Right atrium auricular region (tissue), 2 donors: ENCODE results near the gene COL23A1. TPM values are rescaled to one million over a fixed set of nuclear protein-coding genes. Genes with fewer than 3 reads are reported as not detected.

Experiments used
- DNase-seq: peaks from one replicate; pipeline ENCODE4 v3.0.0-alpha.2; 2019; ENCODE audit warnings: low spot score
- H3K27ac ChIP-seq, 2 donors: fragments of 200-600 bp; sonication (generic); 1 replicate in 1 of 2; 2 replicates in 1 of 2; pipeline ENCODE4 v1.5.1; 2016 to 2019
- H3K27me3 ChIP-seq, 2 donors: fragments of 200-600 bp; sonication (generic); one replicate each; pipeline versions ENCODE4 v1.5.1 to v1.6.0; 2017 to 2019
- H3K36me3 ChIP-seq: fragments of 200-600 bp; sonication (generic); one replicate; pipeline ENCODE4 v1.5.1; 2016
- H3K4me1 ChIP-seq, 2 donors: fragments of 200-600 bp; sonication (generic); one replicate each; pipeline versions ENCODE4 v1.5.1 to v1.6.0; 2017 to 2019
- H3K4me3 ChIP-seq, 2 donors: fragments of 200-600 bp; sonication (generic); 1 replicate in 1 of 2; 2 replicates in 1 of 2; pipeline ENCODE4 v1.5.1; 2017 to 2019; ENCODE audit warnings: mild to moderate bottlenecking in 1 of 2, moderate library complexity in 1 of 2
- H3K9me3 ChIP-seq, 2 donors: fragments of 200-600 bp; sonication (generic); one replicate each; pipeline ENCODE4 v1.5.1; 2019
- CTCF ChIP-seq, 2 donors: fragments of 200-600 bp; sonication (generic); IDR thresholded peaks; one replicate each; pipeline ENCODE4 v1.5.1; 2019; ENCODE audit warnings: antibody characterized with exemption in 2 of 2
- total RNA-seq, 2 donors: library from RNA; depleted of rRNA; stranded (reverse); fragments of >200 nt; gene quantifications; one replicate each; pipeline ENCODE4 v1.1.0, GENCODE V29; 2016

The COL23A1 gene
- total RNA-seq, 2 donors from 2014 or later = 5.7 to 6.8 TPM

- H3K27ac ChIP-seq = no peak overlapping the region
- H3K36me3 ChIP-seq = no peaks in the 10 kb centered on the region
- DNase-seq = no peak
- TF ChIP-seq CTCF (IDR thresholded peaks at IDR 0.05) = no peak
- H3K4me1 ChIP-seq = no peaks in the 10 kb centered on the region
- no peaks in the 10 kb centered on the region for H3K27me3 ChIP-seq
- H3K9me3 ChIP-seq = no peaks in the 10 kb centered on the region
- no peak overlapping the region for H3K4me3 ChIP-seq
Measured at GRCh38 chr5:178520851-178521250, 69.3 kb downstream of the COL23A1 start.

DNA sequence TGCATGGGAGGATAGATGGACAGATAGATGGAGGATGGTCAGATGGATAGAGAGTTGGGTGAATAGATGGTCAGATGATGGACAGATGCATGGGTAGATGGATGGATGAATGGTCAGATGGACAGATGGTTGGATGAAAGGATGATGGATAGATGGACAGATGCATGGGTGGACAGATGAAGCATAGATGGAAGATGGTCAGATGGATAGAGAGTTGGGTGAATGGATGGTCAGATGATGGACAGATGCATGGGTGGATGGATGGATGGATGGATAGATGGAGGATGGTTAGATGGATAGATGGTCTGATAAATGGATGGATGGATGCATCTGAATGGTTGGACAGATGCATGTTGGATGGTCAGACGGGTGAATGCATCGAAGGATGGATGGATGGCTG lies 70.4 kb downstream of the COL23A1 start:
- Histone ChIP-seq H3K27ac (no peak overlapping the region), H3K9me3 (no peaks in the 10 kb centered on the region), H3K4me3 (no peak overlapping the region), H3K4me1 (no peaks in the 10 kb centered on the region), H3K27me3 (no peaks in the 10 kb centered on the region), H3K36me3 (no peaks in the 10 kb centered on the region)
- no peak for DNase-seq
- no peak for TF ChIP-seq CTCF (IDR thresholded peaks at IDR 0.05)

DNA sequence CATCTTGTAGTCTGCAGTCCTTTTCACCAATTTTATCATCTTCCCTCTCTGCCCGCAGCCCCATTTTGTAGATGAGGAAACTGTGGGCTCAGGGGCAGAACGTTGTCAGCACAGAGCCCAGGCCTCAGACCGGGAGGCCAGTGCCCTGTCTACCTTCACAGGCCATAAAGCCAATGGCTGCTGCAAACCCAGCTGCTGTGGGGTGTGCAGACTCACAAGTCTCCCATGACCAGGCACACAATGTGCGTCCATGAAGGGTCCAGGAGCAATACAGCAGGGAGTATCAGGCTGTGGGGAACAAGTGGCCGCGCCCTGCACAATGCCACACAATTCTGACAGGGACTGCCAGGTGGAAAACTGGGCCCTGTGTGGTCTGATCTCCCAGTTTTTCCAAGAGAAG lies 71.0 kb downstream of the COL23A1 start:
- H3K9me3 ChIP-seq = no peaks in the 10 kb centered on the region
- no peak overlapping the region for H3K4me3 ChIP-seq
- H3K27ac ChIP-seq = no peak overlapping the region
- no peak for TF ChIP-seq CTCF (IDR thresholded peaks at IDR 0.05)
- H3K27me3 ChIP-seq = no peaks in the 10 kb centered on the region
- no peaks in the 10 kb centered on the region for H3K36me3 ChIP-seq
- no peaks in the 10 kb centered on the region for H3K4me1 ChIP-seq
- DNase-seq = no peak

GRCh38 chr5:178516504-178517235 lies 73.5 kb downstream of the COL23A1 start:
- DNase-seq = no peak
- TF ChIP-seq CTCF (IDR thresholded peaks at IDR 0.05) = no peak
- Histone ChIP-seq H3K4me1 (no peaks in the 10 kb centered on the region), H3K27ac (no peak overlapping the region), H3K27me3 (no peaks in the 10 kb centered on the region), H3K4me3 (no peak overlapping the region), H3K9me3 (peaks cover 0 to 12% of the 10 kb centered on the region in 2 donors), H3K36me3 (no peaks in the 10 kb centered on the region)

DNA sequence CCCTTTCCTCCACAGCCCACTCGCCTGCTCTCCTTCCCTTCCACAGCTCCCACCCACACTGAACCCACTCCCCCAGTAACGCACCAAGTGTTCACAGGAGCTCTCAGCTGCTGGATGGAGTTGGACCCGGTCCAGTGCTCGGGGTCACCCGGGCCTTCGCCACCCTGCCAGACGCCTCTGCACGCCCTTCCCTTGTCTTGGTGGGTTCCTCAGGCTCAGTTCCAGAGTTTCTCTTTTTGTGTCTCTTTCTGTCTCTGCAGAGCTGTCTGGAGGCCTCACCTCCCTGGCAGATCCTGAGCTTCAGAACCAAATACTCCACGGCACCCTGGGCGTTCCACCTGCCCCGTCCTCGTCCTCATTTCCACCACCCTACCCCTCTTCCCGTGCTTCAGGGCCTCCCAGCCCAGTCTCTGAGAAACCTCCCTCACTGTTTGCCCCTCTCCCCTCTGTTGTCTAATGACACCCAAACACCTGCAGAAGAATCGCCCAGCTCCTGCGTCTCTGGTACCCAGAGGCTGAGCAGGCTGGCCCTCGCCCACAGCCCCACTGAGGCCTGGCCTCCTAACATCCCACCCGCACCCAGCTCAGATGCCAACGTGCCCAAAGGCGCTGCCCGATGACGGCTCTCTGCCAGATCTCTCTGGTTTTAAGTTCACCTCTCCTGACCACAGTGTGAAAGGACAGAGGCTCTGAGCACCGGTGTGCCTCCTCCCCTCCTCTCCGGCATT lies 74.3 kb downstream of the COL23A1 start:
- H3K9me3 ChIP-seq = peaks cover 0 to 12% of the 10 kb centered on the region in 2 donors
- H3K4me1 ChIP-seq = no peaks in the 10 kb centered on the region
- H3K4me3 ChIP-seq = no peak overlapping the region
- TF ChIP-seq CTCF (IDR thresholded peaks at IDR 0.05) = no peak
- DNase-seq = no peak
- H3K36me3 ChIP-seq = no peaks in the 10 kb centered on the region
- no peaks in the 10 kb centered on the region for H3K27me3 ChIP-seq
- no peak overlapping the region for H3K27ac ChIP-seq
